Mucosa of rectum (tissue), 2 donors: ENCODE data around the gene ANXA1.

ENCODE experiments used
- H3K27ac ChIP-seq, 2 donors: one replicate each; pipeline ENCODE4 v1.7.0; 2013; ENCODE audit warnings: inconsistent platforms in 2 of 2, low read depth in 2 of 2, low read length in 2 of 2
- H3K27me3 ChIP-seq, 2 donors: one replicate each; pipeline ENCODE4 v1.7.0; 2013; ENCODE audit warnings: low read length in 2 of 2; ENCODE audit not compliant: control insufficient read depth in 2 of 2, insufficient read depth in 2 of 2
- H3K36me3 ChIP-seq, 2 donors: one replicate each; pipeline ENCODE4 v1.7.0; 2013; ENCODE audit warnings: low read length in 2 of 2; ENCODE audit not compliant: control insufficient read depth in 2 of 2, insufficient read depth in 2 of 2
- H3K4me1 ChIP-seq, 2 donors: one replicate each; pipeline ENCODE4 v1.7.0; 2013; ENCODE audit warnings: low read length in 2 of 2, mild to moderate bottlenecking in 1 of 2; ENCODE audit not compliant: control insufficient read depth in 2 of 2, insufficient read depth in 2 of 2
- H3K4me3 ChIP-seq, 2 donors: one replicate each; pipeline ENCODE4 v1.7.0; 2013; ENCODE audit warnings: low read length in 2 of 2
- H3K9ac ChIP-seq, 2 donors: one replicate each; pipeline ENCODE4 v1.7.0; 2013; ENCODE audit warnings: low read length in 2 of 2, low read depth in 1 of 2, mild to moderate bottlenecking in 1 of 2
- H3K9me3 ChIP-seq, 2 donors: one replicate each; pipeline ENCODE4 v1.7.0; 2013; ENCODE audit warnings: low read length in 2 of 2; ENCODE audit not compliant: control insufficient read depth in 2 of 2
- donor health status: healthy.
- donor health status: Normal muscosa, but diverticular disease.

ANXA1 gene

GRCh38 chr9:73204936-73205335 is 53.3 kb downstream of the ANXA1 start:
- Histone ChIP-seq H3K4me3 (no peak overlapping the region), H3K9me3 (no peaks in the 10 kb centered on the region), H3K9ac (no peak overlapping the region), H3K4me1 (no peaks in the 10 kb centered on the region), H3K27ac (no peak overlapping the region), H3K27me3 (no peaks in the 10 kb centered on the region), H3K36me3 (no peaks in the 10 kb centered on the region)

DNA sequence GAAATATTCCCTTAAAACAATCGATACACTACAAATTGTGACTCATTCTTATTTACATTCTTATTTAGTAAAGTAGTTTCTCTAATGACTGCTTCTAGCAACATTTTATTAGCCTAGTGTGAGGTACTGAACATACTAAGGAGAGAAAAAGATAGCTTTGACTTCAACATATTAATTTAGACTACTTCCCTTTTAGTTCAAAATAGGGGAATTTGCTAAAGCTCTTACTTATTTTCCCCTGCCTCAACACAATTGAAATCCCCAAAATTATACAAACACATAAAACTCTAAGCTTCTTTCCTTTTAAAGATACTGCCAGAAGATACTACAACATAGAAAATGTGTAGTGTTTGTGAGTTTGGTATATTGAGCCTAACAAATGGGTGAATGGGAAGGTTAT is 55.2 kb downstream of the ANXA1 start:
- Histone ChIP-seq H3K4me3 (no peak overlapping the region), H3K4me1 (no peaks in the 10 kb centered on the region), H3K9me3 (no peaks in the 10 kb centered on the region), H3K36me3 (no peaks in the 10 kb centered on the region), H3K27ac (no peak overlapping the region), H3K27me3 (no peaks in the 10 kb centered on the region), H3K9ac (no peak overlapping the region)

DNA sequence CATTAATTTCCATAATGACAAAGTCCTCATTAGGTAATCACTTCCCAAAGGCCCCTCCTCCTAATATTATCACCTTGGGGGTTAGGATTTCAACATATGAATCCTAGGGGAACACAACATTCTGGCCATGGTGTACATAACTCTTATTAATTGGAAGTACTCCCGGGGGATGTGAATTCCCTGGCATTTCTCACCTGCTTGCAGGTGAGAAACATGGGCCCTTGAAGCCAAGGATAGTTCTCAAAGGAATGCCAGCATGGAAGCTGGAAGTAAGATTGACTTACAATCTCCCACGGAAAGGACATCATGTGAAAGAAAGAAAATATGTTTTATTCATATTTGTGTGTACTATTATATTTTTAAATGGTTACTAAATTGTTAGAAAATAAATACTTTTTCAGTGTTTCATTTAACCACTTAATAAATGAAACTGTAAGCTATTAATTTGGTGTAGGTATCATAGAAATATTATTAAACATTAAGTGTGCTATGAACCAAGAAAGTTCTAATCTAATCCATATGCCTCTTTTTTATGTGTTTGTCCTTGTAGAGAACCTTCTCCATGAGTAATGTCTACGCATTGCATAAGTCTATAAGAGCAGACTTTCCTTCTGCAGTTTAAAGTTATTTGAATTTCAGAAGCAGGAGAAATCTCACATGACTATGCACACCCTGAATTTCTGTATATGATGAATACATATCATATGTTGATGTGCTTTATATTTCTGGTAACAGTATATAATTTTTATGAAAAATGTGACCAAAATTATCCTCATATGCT is 59.4 kb downstream of the ANXA1 start:
- Histone ChIP-seq H3K4me3 (no peak overlapping the region), H3K36me3 (no peaks in the 10 kb centered on the region), H3K27ac (no peak overlapping the region), H3K9me3 (no peaks in the 10 kb centered on the region), H3K27me3 (no peaks in the 10 kb centered on the region), H3K9ac (no peak overlapping the region), H3K4me1 (no peaks in the 10 kb centered on the region)

GRCh38 chr9:73213300-73213699 is 61.6 kb downstream of the ANXA1 start:
- H3K4me1 ChIP-seq = no peaks in the 10 kb centered on the region
- H3K9ac ChIP-seq = no peak overlapping the region
- no peak overlapping the region for H3K4me3 ChIP-seq
- no peaks in the 10 kb centered on the region for H3K27me3 ChIP-seq
- no peak overlapping the region for H3K27ac ChIP-seq
- no peaks in the 10 kb centered on the region for H3K9me3 ChIP-seq
- no peaks in the 10 kb centered on the region for H3K36me3 ChIP-seq

GRCh38 chr9:73215249-73215648 is 63.6 kb downstream of the ANXA1 start:
- no peaks in the 10 kb centered on the region for H3K9me3 ChIP-seq
- H3K9ac ChIP-seq = no peak overlapping the region
- H3K4me3 ChIP-seq = no peak overlapping the region
- H3K36me3 ChIP-seq = no peaks in the 10 kb centered on the region
- H3K27me3 ChIP-seq = no peaks in the 10 kb centered on the region
- no peak overlapping the region for H3K27ac ChIP-seq
- H3K4me1 ChIP-seq = no peaks in the 10 kb centered on the region

- Histone ChIP-seq H3K9ac (no peak overlapping the region), H3K27me3 (no peaks in the 10 kb centered on the region), H3K4me1 (no peaks in the 10 kb centered on the region), H3K36me3 (no peaks in the 10 kb centered on the region), H3K4me3 (no peak overlapping the region), H3K9me3 (no peaks in the 10 kb centered on the region), H3K27ac (no peak overlapping the region)
Measured at GRCh38 chr9:73216100-73216499, 64.4 kb downstream of the ANXA1 start.
